Testis (tissue), 3 donors: ENCODE data around the gene CD96. TPM values are rescaled to one million over a fixed set of nuclear protein-coding genes. Genes with fewer than 3 reads are reported as not detected.

Experiments used
- DNase-seq: peaks from one replicate; pipeline ENCODE4 v3.0.0-alpha.2; 2019
- H3K27ac ChIP-seq, 2 donors: fragments of 200-600 bp; sonication (generic); one replicate each; pipeline ENCODE4 v1.5.1; 2019
- H3K27me3 ChIP-seq: fragments of 200-600 bp; sonication (generic); one replicate; pipeline ENCODE4 v1.5.1; 2019
- H3K36me3 ChIP-seq: fragments of 200-600 bp; sonication (generic); one replicate; pipeline ENCODE4 v1.5.1; 2017; ENCODE audit warnings: low read depth; ENCODE audit errors: missing control alignments
- H3K4me1 ChIP-seq: fragments of 200-600 bp; sonication (generic); one replicate; pipeline ENCODE4 v1.5.1; 2019
- H3K4me3 ChIP-seq, 2 donors: fragments of 200-600 bp; sonication (generic); one replicate each; pipeline ENCODE4 v1.5.1; 2017 to 2019
- H3K9me3 ChIP-seq: fragments of 200-600 bp; sonication (generic); one replicate; pipeline ENCODE4 v1.5.1; 2017
- CTCF ChIP-seq, 3 experiments: fragments of 450-650 bp in 2 of 3; fragments of 200-600 bp in 1 of 3; sonication (generic) in 1 of 3; IDR thresholded peaks; one replicate each; pipeline ENCODE4 v1.5.1; 2016 to 2019; ENCODE audit warnings: antibody characterized with exemption in 3 of 3, mild to moderate bottlenecking in 2 of 3, moderate library complexity in 1 of 3
- POLR2A ChIP-seq: fragments of 450-650 bp; IDR thresholded peaks from one replicate; pipeline ENCODE4 v1.6.1; 2017; ENCODE audit warnings: antibody characterized with exemption, mild to moderate bottlenecking, moderate library complexity
- WGBS, 2 donors: methylation state at CpG; one replicate each; pipeline ENCODE4 v1.1.5; 2018; 5-methylcytosine and 5-hydroxymethylcytosine counted together
- intact Hi-C: fragments of 100-400 bp; cut with DNase I; formaldehyde crosslinking; loops from one replicate; pipeline ENCODE4 v1.15.1; 2023; ENCODE audit warnings: low total_unique reads
- polyA plus RNA-seq: library from polyadenylated mRNA; stranded (reverse); fragments of 350-450 nt; fragmentation: Illumina TruSeq; extraction: RNeasy Lipid Tissue Mini Kit (QIAGEN cat#74804); gene quantifications from one replicate; pipeline ENCODE4 v1.2.3, GENCODE V29; 2014; ENCODE audit warnings: low read depth, low replicate concordance; ENCODE audit not compliant: insufficient read depth
- total RNA-seq, 2 donors: library from RNA; depleted of rRNA; stranded (reverse); fragments of >200 nt; gene quantifications; one replicate each; pipeline ENCODE4 v1.2.3, GENCODE V29; 2016

The CD96 gene
- total and polyA plus RNA-seq, 3 donors from 2014 or later = 0.16 to 1.5 (median 0.99) TPM

- intact Hi-C loops = no loop called here
- 93 to 95% methylated on average over 2 of the region's 2 CpGs for WGBS, 2 donors
- TF ChIP-seq CTCF (IDR thresholded peaks at IDR 0.05) = no peak
- DNase-seq = no peak
- H3K9me3 ChIP-seq = no peaks in the 10 kb centered on the region
- H3K4me1 ChIP-seq = no peaks in the 10 kb centered on the region
- H3K36me3 ChIP-seq = no peaks in the 10 kb centered on the region
- H3K27me3 ChIP-seq = no peaks in the 10 kb centered on the region
- no peak overlapping the region for H3K4me3 ChIP-seq
- no peak overlapping the region for H3K27ac ChIP-seq
Observed at GRCh38 chr3:111605493-111605892, 63.5 kb downstream of the CD96 start.

- 84 to 87% methylated on average over 3 of the region's 3 CpGs for WGBS, 2 donors
- intact Hi-C loops = no loop called here
Observed at GRCh38 chr3:111607240-111607920, 65.4 kb downstream of the CD96 start.

GRCh38 chr3:111608383-111608782, 66.4 kb downstream of the CD96 start:
- H3K27me3 ChIP-seq = no peaks in the 10 kb centered on the region
- 77 to 85% methylated on average over 2 of the region's 2 CpGs for WGBS, 2 donors

More at GRCh38 chr3:111607240-111607920, 65.4 kb downstream of the CD96 start:
- Histone ChIP-seq H3K4me3 (no peak overlapping the region), H3K27me3 (no peaks in the 10 kb centered on the region), H3K9me3 (no peaks in the 10 kb centered on the region), H3K36me3 (no peaks in the 10 kb centered on the region), H3K4me1 (no peaks in the 10 kb centered on the region), H3K27ac (no peak overlapping the region)
- DNase-seq = no peak
- no peak for TF ChIP-seq POLR2A
- no peak for TF ChIP-seq CTCF (IDR thresholded peaks at IDR 0.05)

GRCh38 chr3:111609700-111610099, 67.7 kb downstream of the CD96 start:
- H3K9me3 ChIP-seq = no peaks in the 10 kb centered on the region
- H3K27ac ChIP-seq = no peak overlapping the region
- H3K4me1 ChIP-seq = no peaks in the 10 kb centered on the region
- WGBS, 2 donors = 77 to 90% methylated on average over 2 of the region's 2 CpGs
- intact Hi-C loops = no loop called here
- no peaks in the 10 kb centered on the region for H3K27me3 ChIP-seq
- no peaks in the 10 kb centered on the region for H3K36me3 ChIP-seq
- TF ChIP-seq POLR2A (no peak), CTCF (IDR thresholded peaks at IDR 0.05) (no peak)
- DNase-seq = no peak
- H3K4me3 ChIP-seq = no peak overlapping the region

More at GRCh38 chr3:111608383-111608782, 66.4 kb downstream of the CD96 start:
- H3K27ac ChIP-seq = no peak overlapping the region
- H3K4me1 ChIP-seq = no peaks in the 10 kb centered on the region
- intact Hi-C loops = no loop called here
- DNase-seq = no peak
- TF ChIP-seq POLR2A = no peak
- TF ChIP-seq CTCF (IDR thresholded peaks at IDR 0.05) = no peak
- no peak overlapping the region for H3K4me3 ChIP-seq
- no peaks in the 10 kb centered on the region for H3K9me3 ChIP-seq
- H3K36me3 ChIP-seq = no peaks in the 10 kb centered on the region

- Histone ChIP-seq H3K27me3 (no peaks in the 10 kb centered on the region), H3K27ac (no peak overlapping the region), H3K9me3 (no peaks in the 10 kb centered on the region), H3K4me3 (no peak overlapping the region), H3K36me3 (no peaks in the 10 kb centered on the region), H3K4me1 (no peaks in the 10 kb centered on the region)
- intact Hi-C loops = no loop called here
- TF ChIP-seq POLR2A (no peak), CTCF (IDR thresholded peaks at IDR 0.05) (no peak)
- 48 to 49% methylated on average over 5 of the region's 5 CpGs for WGBS, 2 donors
- no peak for DNase-seq
Observed at GRCh38 chr3:111610189-111610588, 68.2 kb downstream of the CD96 start.
